Pancreas (tissue), 10 donors: ENCODE results near the gene SLC39A10. TPM values are rescaled to one million over a fixed set of nuclear protein-coding genes. Genes with fewer than 3 reads are reported as not detected.

ENCODE experiments used
- ATAC-seq, 4 donors: fragments of 200-7000 bp; cut with Tn5 transposase; one replicate each; pipeline versions ENCODE4 v1.8.0 to v1.9.1; 2020; ENCODE audit warnings: mild to moderate bottlenecking in 4 of 4, moderate library complexity in 4 of 4
- DNase-seq, 6 donors: peaks; one replicate each; pipeline ENCODE4 v3.0.0-alpha.2; 2020
- FAIRE-seq: peaks from 2 replicates; lab custom pipeline; 2012; peaks lifted over from hg19 to GRCh38; lab: Jason Lieb, UNC
- H3K27ac ChIP-seq, 4 donors: fragments of 200-600 bp; sonication (generic); 1 replicate in 3 of 4; 2 replicates in 1 of 4; pipeline versions ENCODE4 v1.5.0 to v1.8.0; 2020
- H3K27me3 ChIP-seq, 4 donors: fragments of 200-600 bp; one replicate each; pipeline ENCODE4 v1.8.0; 2021
- H3K36me3 ChIP-seq, 3 donors: fragments of 200-600 bp; sonication (generic) in 1 of 3; one replicate each; pipeline versions ENCODE4 v1.5.0 to v1.8.0; 2020 to 2021
- H3K4me1 ChIP-seq, 3 donors: fragments of 200-600 bp; one replicate each; pipeline ENCODE4 v1.8.0; 2021
- H3K4me3 ChIP-seq, 4 donors: fragments of 200-600 bp; sonication (generic) in 2 of 4; one replicate each; pipeline versions ENCODE4 v1.5.0 to v1.8.0; 2020 to 2021
- H3K9me3 ChIP-seq, 4 donors: fragments of 200-600 bp; one replicate each; pipeline ENCODE4 v1.8.0; 2021
- WGBS, 2 donors: extraction: QIAGEN DNeasy Blood & Tissue Kit; methylation state at CpG; one replicate each; pipeline ENCODE4 v1.1.7; 2013; 5-methylcytosine and 5-hydroxymethylcytosine counted together
- intact Hi-C, 3 donors: fragments of 100-400 bp; cut with DNase I; formaldehyde crosslinking; loops; one replicate each; pipeline versions ENCODE4 v1.11.1 to v1.14.2; 2022
- polyA plus RNA-seq, 2 donors: library from polyadenylated mRNA; stranded (reverse); fragments of 200-250 nt; gene quantifications; one replicate each; pipeline ENCODE4 v1.2.3, GENCODE V29; 2013
- total RNA-seq, 6 donors: library from RNA; stranded (reverse); fragmentation: NEBNext Ultra II Directional in 4 of 6; extraction: Animal tissue kit (Norgen Biotek cat#: 25700) in 4 of 6; gene quantifications; one replicate each; pipeline versions ENCODE4 v1.2.1 to v1.2.4, GENCODE V29; 2021 to 2023
- TF ChIP-seq, protein P1 (sequence below), 4 donors: fragments of 200-600 bp; sonication (generic) in 3 of 4; IDR thresholded peaks; one replicate each; pipeline versions ENCODE4 v1.5.0 to v1.8.0; 2021; ENCODE audit warnings: antibody characterized with exemption in 4 of 4
- donor health status: healthy with polysubstance abuse.
- donor health status: DM: no; HTN: no; CAD: no; lungs with moderate emphysema.
- donor health status: DM: no; HTN: no; CAD: no.
- donor health status: control.
- donor health status: control.
- donor health status: Bipolar disorder and iron deficiency.
- donor health status: DM: yes; HTN: yes; CAD: no.
- donor health status: DM: no; HTN: no; CAD: no.
- donor health status: DM: no; HTN: no; CAD: no.
- donor health status: DM: yes; HTN: yes; CAD: no.

Gene SLC39A10
- total and polyA plus RNA-seq, 8 donors, result 6.3 to 17.3 (median 10.9) TPM

DNA sequence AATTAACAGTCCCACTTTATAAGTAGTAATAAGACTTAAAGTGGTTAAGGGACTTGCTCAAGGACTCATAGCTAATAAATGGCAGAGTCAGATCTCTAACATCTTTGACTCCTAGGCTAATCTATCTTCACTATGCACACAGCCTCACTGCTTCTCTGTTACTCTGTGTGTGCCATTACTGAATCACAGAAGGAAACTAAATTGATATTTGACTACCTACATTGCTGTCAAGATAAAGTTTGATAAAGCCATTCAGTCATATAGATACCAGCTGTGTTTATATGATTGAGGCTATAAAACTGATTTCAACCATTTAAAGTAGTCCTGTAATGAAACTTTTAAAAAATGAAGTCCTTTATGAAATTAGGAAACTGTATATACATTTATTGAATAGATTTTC is 10.9 kb downstream of the SLC39A10 start:
- FAIRE-seq (peak; percentile 26), ATAC-seq (no peak), DNase-seq (no peak)
- H3K9me3 ChIP-seq, result no peaks in the 10 kb centered on the region
- peaks cover 0 to 11% (median 5%) of the 10 kb centered on the region in 3 donors for H3K4me1 ChIP-seq
- TF ChIP-seq, protein P1, sequence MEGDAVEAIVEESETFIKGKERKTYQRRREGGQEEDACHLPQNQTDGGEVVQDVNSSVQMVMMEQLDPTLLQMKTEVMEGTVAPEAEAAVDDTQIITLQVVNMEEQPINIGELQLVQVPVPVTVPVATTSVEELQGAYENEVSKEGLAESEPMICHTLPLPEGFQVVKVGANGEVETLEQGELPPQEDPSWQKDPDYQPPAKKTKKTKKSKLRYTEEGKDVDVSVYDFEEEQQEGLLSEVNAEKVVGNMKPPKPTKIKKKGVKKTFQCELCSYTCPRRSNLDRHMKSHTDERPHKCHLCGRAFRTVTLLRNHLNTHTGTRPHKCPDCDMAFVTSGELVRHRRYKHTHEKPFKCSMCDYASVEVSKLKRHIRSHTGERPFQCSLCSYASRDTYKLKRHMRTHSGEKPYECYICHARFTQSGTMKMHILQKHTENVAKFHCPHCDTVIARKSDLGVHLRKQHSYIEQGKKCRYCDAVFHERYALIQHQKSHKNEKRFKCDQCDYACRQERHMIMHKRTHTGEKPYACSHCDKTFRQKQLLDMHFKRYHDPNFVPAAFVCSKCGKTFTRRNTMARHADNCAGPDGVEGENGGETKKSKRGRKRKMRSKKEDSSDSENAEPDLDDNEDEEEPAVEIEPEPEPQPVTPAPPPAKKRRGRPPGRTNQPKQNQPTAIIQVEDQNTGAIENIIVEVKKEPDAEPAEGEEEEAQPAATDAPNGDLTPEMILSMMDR (IDR thresholded peaks at IDR 0.05), result no peak
- H3K4me3 ChIP-seq, result no peak overlapping the region
- no peaks in the 10 kb centered on the region for H3K36me3 ChIP-seq
- intact Hi-C loops, result no loop called here
- H3K27me3 ChIP-seq, result no peaks in the 10 kb centered on the region
- H3K27ac ChIP-seq, result no peak overlapping the region

DNA sequence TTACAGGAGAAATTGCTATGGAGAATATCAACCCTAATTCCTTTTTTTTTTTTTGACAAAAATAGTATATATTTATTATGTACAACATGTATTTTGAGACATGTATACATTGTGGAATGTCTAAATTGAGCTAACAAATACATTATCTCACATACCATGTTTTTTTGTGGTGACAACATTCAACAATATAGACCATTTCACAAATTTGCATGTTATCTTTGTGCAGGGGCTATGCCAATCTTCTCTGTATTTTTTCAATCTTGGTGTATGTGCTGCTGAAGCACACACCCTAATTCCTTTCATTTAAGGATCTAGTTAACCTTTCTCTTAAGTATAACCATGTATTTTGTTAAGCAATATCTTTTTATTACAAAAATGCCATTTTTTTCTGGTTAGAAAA is 13.2 kb downstream of the SLC39A10 start:
- TF ChIP-seq, protein P1 (IDR thresholded peaks at IDR 0.05), result no peak
- DNase-seq (no peak), ATAC-seq (no peak), FAIRE-seq (no peak)
- H3K4me1 ChIP-seq, result peaks cover 0 to 11% (median 5%) of the 10 kb centered on the region in 3 donors
- no peaks in the 10 kb centered on the region for H3K9me3 ChIP-seq
- intact Hi-C loops, result no loop called here
- no peak overlapping the region for H3K4me3 ChIP-seq
- H3K27me3 ChIP-seq, result no peaks in the 10 kb centered on the region
- H3K27ac ChIP-seq, result no peak overlapping the region
- no peaks in the 10 kb centered on the region for H3K36me3 ChIP-seq

DNA sequence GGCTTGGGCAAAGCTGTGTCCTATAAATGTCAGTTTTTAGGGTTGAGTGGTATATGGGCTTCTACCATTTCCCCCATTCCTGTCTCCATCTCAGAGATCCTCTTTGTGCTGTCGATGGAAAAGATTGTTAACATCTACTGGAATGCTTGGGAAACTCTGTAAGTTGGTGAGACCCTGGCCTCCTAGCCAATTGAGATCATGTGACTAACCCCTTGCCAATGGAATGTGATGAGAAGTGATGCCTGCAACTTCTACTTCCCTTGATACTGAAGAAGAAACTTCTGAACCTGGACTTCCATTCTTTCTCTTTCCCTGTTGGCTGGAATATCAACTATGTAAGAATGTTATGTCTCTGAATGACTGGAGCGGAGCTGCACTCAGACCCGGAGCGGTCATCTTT is 14.5 kb downstream of the SLC39A10 start:
- Histone ChIP-seq H3K9me3 (no peaks in the 10 kb centered on the region), H3K36me3 (no peaks in the 10 kb centered on the region), H3K4me1 (no peaks in the 10 kb centered on the region), H3K27ac (no peak overlapping the region), H3K4me3 (no peak overlapping the region), H3K27me3 (no peaks in the 10 kb centered on the region)
- ATAC-seq, result no peak
- 71 to 79% methylated on average over 4 of the region's 4 CpGs for WGBS, 2 donors
- no peak for FAIRE-seq
- intact Hi-C loops, result no loop called here
- DNase-seq, result no peak
- TF ChIP-seq, protein P1 (IDR thresholded peaks at IDR 0.05), result no peak

GRCh38 chr2:195672674-195673073 is 15.6 kb downstream of the SLC39A10 start:
- ATAC-seq, result no peak
- Histone ChIP-seq H3K9me3 (no peaks in the 10 kb centered on the region), H3K36me3 (no peaks in the 10 kb centered on the region), H3K4me3 (no peak overlapping the region), H3K27me3 (no peaks in the 10 kb centered on the region), H3K27ac (no peak overlapping the region), H3K4me1 (no peaks in the 10 kb centered on the region)
- no peak for DNase-seq
- FAIRE-seq, result no peak
- intact Hi-C loops, result no loop called here
- WGBS, 2 donors, result 70 to 71% methylated on average over 4 of the region's 4 CpGs
- TF ChIP-seq, protein P1 (IDR thresholded peaks at IDR 0.05), result peak in 1 of 4 donors; percentile 9

- intact Hi-C loops, result no loop called here
- ATAC-seq (no peak), DNase-seq (no peak), FAIRE-seq (no peak)
- WGBS, 2 donors, result 95 to 98% methylated on average over 4 of the region's 4 CpGs
- no peaks in the 10 kb centered on the region for H3K9me3 ChIP-seq
- H3K27me3 ChIP-seq, result no peaks in the 10 kb centered on the region
- H3K27ac ChIP-seq, result no peak overlapping the region
- no peaks in the 10 kb centered on the region for H3K36me3 ChIP-seq
- H3K4me3 ChIP-seq, result no peak overlapping the region
- TF ChIP-seq, protein P1 (IDR thresholded peaks at IDR 0.05), result no peak
- H3K4me1 ChIP-seq, result no peaks in the 10 kb centered on the region
These were observed 17.6 kb downstream of the SLC39A10 start for GRCh38 chr2:195674491-195675221.
